SJCRH30 (cell line): ENCODE results near the gene SFT2D2. TPM values are rescaled to one million over a fixed set of nuclear protein-coding genes. Genes with fewer than 3 reads are reported as not detected.
"Not testable (repeated sequence)": the region's sequence is repeated elsewhere in the genome, so short reads cannot be mapped to it uniquely, and the experiment has no call there.

Experiments used
- DNase-seq, 2 experiments: peaks; one replicate each; pipeline ENCODE4 v3.0.0-alpha.2; 2015 to 2020
- H3K27ac ChIP-seq: fragments of 250-450 bp; sonication (Bioruptor Pico); 2 replicates; pipeline ENCODE4 v1.5.1; 2020; ENCODE audit warnings: mild to moderate bottlenecking, moderate library complexity
- H3K27me3 ChIP-seq: fragments of 250-450 bp; sonication (Bioruptor Pico); 2 replicates; pipeline ENCODE4 v1.5.1; 2020; ENCODE audit warnings: mild to moderate bottlenecking, moderate library complexity
- H3K36me3 ChIP-seq: fragments of 250-450 bp; sonication (Bioruptor Pico); 2 replicates; pipeline ENCODE4 v1.5.1; 2020; ENCODE audit warnings: mild to moderate bottlenecking, moderate library complexity
- H3K4me1 ChIP-seq: fragments of 250-450 bp; sonication (Bioruptor Pico); 2 replicates; pipeline ENCODE4 v1.5.1; 2020; ENCODE audit warnings: mild to moderate bottlenecking, moderate library complexity
- H3K4me3 ChIP-seq: fragments of 250-450 bp; sonication (Bioruptor Pico); 2 replicates; pipeline ENCODE4 v1.5.1; 2020; ENCODE audit warnings: mild to moderate bottlenecking, moderate library complexity
- H3K9me3 ChIP-seq: fragments of 250-450 bp; sonication (Bioruptor Pico); replicated peaks from 2 replicates; pipeline ENCODE4 v1.5.1; 2020; ENCODE audit warnings: mild to moderate bottlenecking, moderate library complexity
- total RNA-seq: library from RNA; depleted of rRNA; stranded (reverse); fragments of >200 nt; shearing (Covaris generic); gene quantifications from 2 replicates; pipeline ENCODE4 v1.2.3, GENCODE V29; 2014; rRNA removed

The SFT2D2 gene
- 30.5 and 33.6 TPM in 2 replicates for total RNA-seq

- Histone ChIP-seq H3K4me1 (peaks cover 4% of the 10 kb centered on the region), H3K36me3 (no peaks in the 10 kb centered on the region), H3K9me3 (no peaks in the 10 kb centered on the region; the same call in 1 of the 2 replicates), H3K27ac (peak within 1 kb of the TSS; percentile 91), H3K4me3 (peak within 1 kb of the TSS; percentile 89), H3K27me3 (no peaks in the 10 kb centered on the region)
- peak; percentile 78 to 82 for DNase-seq
These were observed at the start of gene SFT2D2 for GRCh38 chr1:168225476-168226190. Gene SFT2D2 (plus strand): TSS chr1:168226004. CDS start chr1:168226080, 76 bp downstream.

- Histone ChIP-seq H3K27me3 (no peaks in the 10 kb centered on the region), H3K36me3 (no peaks in the 10 kb centered on the region), H3K4me3 (peak overlapping the region; percentile 87), H3K4me1 (peaks cover 6% of the 10 kb centered on the region), H3K27ac (peak overlapping the region; percentile 75), H3K9me3 (no peaks in the 10 kb centered on the region)
- DNase-seq = no peak
These were observed 47.6 kb upstream of the SFT2D2 start for GRCh38 chr1:168178227-168178637.

- DNase-seq = peak; percentile 95 to 98
- no peaks in the 10 kb centered on the region for H3K27me3 ChIP-seq
- no peaks in the 10 kb centered on the region for H3K36me3 ChIP-seq
- H3K4me3 ChIP-seq = peak within 1 kb of the TSS; percentile 87
- no peaks in the 10 kb centered on the region for H3K9me3 ChIP-seq
- peak within 1 kb of the TSS; percentile 75 for H3K27ac ChIP-seq
- H3K4me1 ChIP-seq = peaks cover 6% of the 10 kb centered on the region
These were observed 47.0 kb upstream of the SFT2D2 start, which contains the start of gene TIPRL for GRCh38 chr1:168178638-168179437. Gene TIPRL (plus strand): TSS chr1:168178962. CDS start chr1:168179078, 116 bp downstream.

- H3K4me3 ChIP-seq = peak overlapping the region; percentile 87
- peaks cover 6% of the 10 kb centered on the region for H3K4me1 ChIP-seq
- H3K27me3 ChIP-seq = no peaks in the 10 kb centered on the region
- H3K27ac ChIP-seq = peak overlapping the region; percentile 75
- DNase-seq = peak in 1 of 2 experiments; percentile 14
- no peaks in the 10 kb centered on the region for H3K36me3 ChIP-seq
- no peaks in the 10 kb centered on the region for H3K9me3 ChIP-seq
These were observed 46.2 kb upstream of the SFT2D2 start for GRCh38 chr1:168179438-168180147.

- Histone ChIP-seq H3K36me3 (peaks cover 2% of the 10 kb centered on the region; the same call in 1 of the 2 replicates), H3K27me3 (no peaks in the 10 kb centered on the region), H3K27ac (no peak overlapping the region), H3K9me3 (no peaks in the 10 kb centered on the region), H3K4me3 (peak overlapping the region; percentile 87), H3K4me1 (peaks cover 6% of the 10 kb centered on the region)
- DNase-seq = peak in 1 of 2 experiments; percentile 22
These were observed 45.7 kb upstream of the SFT2D2 start for GRCh38 chr1:168180148-168180524.

GRCh38 chr1:168181063-168181720, 44.6 kb upstream of the SFT2D2 start:
- not testable (repeated sequence) for H3K9me3 ChIP-seq, H3K4me1 ChIP-seq, H3K36me3 ChIP-seq, H3K27ac ChIP-seq, DNase-seq, H3K27me3 ChIP-seq, H3K4me3 ChIP-seq

- H3K36me3 ChIP-seq = peaks cover 24% of the 10 kb centered on the region
- no peaks in the 10 kb centered on the region for H3K9me3 ChIP-seq
- H3K4me3 ChIP-seq = no peak overlapping the region
- H3K27me3 ChIP-seq = no peaks in the 10 kb centered on the region
- peak overlapping the region; percentile 28 for H3K27ac ChIP-seq
- DNase-seq = peak in 1 of 2 experiments; percentile 34
- H3K4me1 ChIP-seq = no peaks in the 10 kb centered on the region
These were observed 38.6 kb upstream of the SFT2D2 start for GRCh38 chr1:168187177-168187576.

- Histone ChIP-seq H3K27me3 (no peaks in the 10 kb centered on the region), H3K27ac (no peak overlapping the region), H3K36me3 (peaks cover 21% of the 10 kb centered on the region), H3K9me3 (no peaks in the 10 kb centered on the region), H3K4me1 (no peaks in the 10 kb centered on the region), H3K4me3 (no peak overlapping the region)
- no peak for DNase-seq
These were observed 35.4 kb upstream of the SFT2D2 start for GRCh38 chr1:168190403-168190802.

GRCh38 chr1:168195199-168196135, 30.3 kb upstream of the SFT2D2 start:
- H3K4me1 ChIP-seq = no peaks in the 10 kb centered on the region
- H3K27ac ChIP-seq = no peak overlapping the region
- no peak for DNase-seq
- H3K27me3 ChIP-seq = no peaks in the 10 kb centered on the region
- H3K9me3 ChIP-seq = no peaks in the 10 kb centered on the region
- H3K36me3 ChIP-seq = peaks cover 28% of the 10 kb centered on the region
- H3K4me3 ChIP-seq = no peak overlapping the region

GRCh38 chr1:168199056-168199455, 26.7 kb upstream of the SFT2D2 start:
- DNase-seq = no peak
- Histone ChIP-seq H3K4me3 (no peak overlapping the region), H3K36me3 (peaks cover 29% of the 10 kb centered on the region), H3K9me3 (no peaks in the 10 kb centered on the region), H3K4me1 (no peaks in the 10 kb centered on the region), H3K27me3 (no peaks in the 10 kb centered on the region), H3K27ac (no peak overlapping the region)

- Histone ChIP-seq H3K4me1 (no peaks in the 10 kb centered on the region), H3K4me3 (no peak overlapping the region), H3K9me3 (0 out of 2 replicates have a peak, but pooled peaks cover 2% of the 10 kb centered on the region), H3K27me3 (no peaks in the 10 kb centered on the region), H3K27ac (no peak overlapping the region), H3K36me3 (peaks cover 21% of the 10 kb centered on the region)
- DNase-seq = no peak
These were observed 22.7 kb upstream of the SFT2D2 start for GRCh38 chr1:168202941-168203654.

- no peak for DNase-seq
These were observed 19.7 kb upstream of the SFT2D2 start for GRCh38 chr1:168206111-168206510.

GRCh38 chr1:168207673-168208072, 18.1 kb upstream of the SFT2D2 start:
- H3K9me3 ChIP-seq, H3K27ac ChIP-seq, H3K4me1 ChIP-seq, H3K36me3 ChIP-seq, H3K4me3 ChIP-seq, H3K27me3 ChIP-seq, DNase-seq: not testable (repeated sequence)

More at GRCh38 chr1:168206111-168206510, 19.7 kb upstream of the SFT2D2 start:
- no peak overlapping the region for H3K27ac ChIP-seq
- no peak overlapping the region for H3K4me3 ChIP-seq
- no peaks in the 10 kb centered on the region for H3K27me3 ChIP-seq
- peaks cover 10% of the 10 kb centered on the region for H3K36me3 ChIP-seq
- H3K4me1 ChIP-seq = no peaks in the 10 kb centered on the region
- 0 out of 2 replicates have a peak, but pooled peaks cover 2% of the 10 kb centered on the region for H3K9me3 ChIP-seq
